Stomach (tissue), 9 donors: ENCODE results near the gene CDC42BPB. TPM values are rescaled to one million over a fixed set of nuclear protein-coding genes. Genes with fewer than 3 reads are reported as not detected.
"Not testable (repeated sequence)": the region's sequence is repeated elsewhere in the genome, so short reads cannot be mapped to it uniquely, and the experiment has no call there.

Experiments
- DNase-seq, 2 donors: peaks; one replicate each; pipeline versions ENCODE4 v3.0.0 to v3.0.0-alpha.2; 2013 to 2019
- H3K27ac ChIP-seq, 5 donors: fragments of 200-600 bp in 4 of 5; sonication (generic) in 4 of 5; one replicate each; pipeline ENCODE4 v1.5.1; 2013 to 2019; ENCODE audit warnings: mild to moderate bottlenecking in 1 of 5, moderate library complexity in 1 of 5
- H3K27me3 ChIP-seq, 3 donors: fragments of 200-600 bp; sonication (generic); one replicate each; pipeline ENCODE4 v1.5.1; 2017 to 2019; ENCODE audit warnings: mixed run types in 1 of 3
- H3K36me3 ChIP-seq, 4 donors: fragments of 200-600 bp; sonication (generic); 1 replicate in 3 of 4; 2 replicates in 1 of 4; pipeline ENCODE4 v1.5.1; 2016 to 2019
- H3K4me1 ChIP-seq, 4 donors: fragments of 200-600 bp; sonication (generic); one replicate each; pipeline ENCODE4 v1.5.1; 2016 to 2019
- H3K4me3 ChIP-seq, 4 donors: fragments of 200-600 bp; sonication (generic) in 3 of 4; one replicate each; pipeline ENCODE4 v1.5.1; 2016 to 2019; ENCODE audit warnings: mild to moderate bottlenecking in 1 of 4
- H3K9me3 ChIP-seq, 4 donors: fragments of 200-600 bp; sonication (generic); one replicate each; pipeline ENCODE4 v1.5.1; 2016 to 2019
- EP300 ChIP-seq: sonication (generic); formaldehyde crosslinking; IDR thresholded peaks from one replicate; pipeline ENCODE4 v1.6.1; 2017; ENCODE audit warnings: antibody characterized with exemption
- POLR2A ChIP-seq, 4 donors: fragments of 450-650 bp; IDR thresholded peaks; one replicate each; pipeline ENCODE4 v1.6.1; 2016; ENCODE audit warnings: antibody characterized with exemption in 4 of 4, control low read depth in 2 of 4, mild to moderate bottlenecking in 1 of 4, moderate library complexity in 1 of 4
- POLR2AphosphoS5 ChIP-seq, 3 donors: sonication (generic); formaldehyde crosslinking; IDR thresholded peaks; one replicate each; pipeline ENCODE4 v1.6.1; 2016; ENCODE audit warnings: antibody characterized with exemption in 3 of 3
- WGBS, 5 donors: extraction: QIAGEN DNeasy Blood & Tissue Kit in 3 of 5; methylation state at CpG; one replicate each; pipeline versions ENCODE4 v1.1.5 to v1.1.7; 2013 to 2018; 5-methylcytosine and 5-hydroxymethylcytosine counted together
- intact Hi-C: fragments of 100-400 bp; cut with DNase I; formaldehyde crosslinking; loops from one replicate; pipeline ENCODE4 v1.15.1; 2023; ENCODE audit warnings: low total_unique reads
- polyA plus RNA-seq, 3 donors: library from polyadenylated mRNA; stranded (reverse); fragments of 200-250 nt; gene quantifications; one replicate each; pipeline ENCODE4 v1.2.3, GENCODE V29; 2013
- total RNA-seq, 5 donors: library from RNA; depleted of rRNA; stranded (reverse); fragments of >200 nt; gene quantifications; one replicate each; pipeline versions ENCODE4 v1.1.0 to v1.2.3, GENCODE V29; 2014 to 2016
- TF ChIP-seq, protein P1 (sequence below), 7 experiments: fragments of 450-650 bp in 4 of 7; fragments of 200-600 bp in 3 of 7; sonication (generic) in 3 of 7; IDR thresholded peaks; one replicate each; pipeline ENCODE4 v1.5.1; 2016 to 2019; ENCODE audit warnings: antibody characterized with exemption in 7 of 7, control low read depth in 2 of 7, mild to moderate bottlenecking in 1 of 7
- donor health status: healthy with polysubstance abuse.
- donor health status: Bipolar disorder and iron deficiency.
- donor health status: healthy.

CDC42BPB gene
- total and polyA plus RNA-seq, 8 donors, result 16.3 to 400 (median 127) TPM

DNA sequence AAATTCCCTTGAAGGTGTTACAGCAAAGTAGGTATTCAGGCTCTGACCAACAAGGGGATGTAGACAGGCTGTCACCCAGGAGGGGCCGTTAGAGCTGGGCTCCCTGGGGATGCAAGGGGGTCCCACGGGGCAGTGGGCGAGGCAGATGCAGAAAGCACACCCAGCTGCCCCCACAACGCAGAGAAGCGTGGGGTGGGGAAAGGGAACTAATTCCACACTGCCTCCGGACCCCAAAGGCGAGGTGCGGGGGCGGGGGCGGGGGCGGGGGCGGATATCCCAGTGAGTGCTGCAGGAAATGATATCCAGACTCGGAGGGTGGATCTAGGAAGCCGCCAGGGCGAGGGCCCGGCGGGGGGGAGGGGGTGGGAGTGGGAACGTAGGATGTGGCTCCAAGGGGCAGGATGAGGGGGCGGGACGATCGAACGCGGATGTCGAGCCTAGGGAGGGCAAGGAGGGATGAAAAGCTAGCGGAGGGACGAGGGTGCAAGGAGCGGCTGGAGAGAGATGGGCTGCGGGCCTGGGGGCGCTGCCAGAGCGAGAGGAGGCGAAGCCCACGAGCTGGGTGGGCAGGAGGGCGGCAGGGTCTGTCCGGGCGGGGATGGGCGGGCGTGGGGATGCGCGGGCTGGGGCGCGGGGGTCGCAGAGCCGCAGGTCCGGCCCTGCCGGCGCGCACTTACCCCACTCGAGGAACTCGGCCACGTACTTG is 874 bp downstream of the CDC42BPB start:
- Histone ChIP-seq H3K9me3 (no peaks in the 10 kb centered on the region), H3K4me1 (peaks cover 29 to 69% (median 58%) of the 10 kb centered on the region in 4 donors), H3K27me3 (peaks cover 0 to 9% (median 0%) of the 10 kb centered on the region in 3 donors), H3K4me3 (peak overlapping the region; percentile 87 to 96 (median 95)), H3K27ac (peak overlapping the region; percentile 92 to 98 (median 96)), H3K36me3 (no peaks in the 10 kb centered on the region)
- intact Hi-C loops, result no loop called here
- WGBS, 5 donors, result 1 to 2% (median 1%) methylated on average over 38 to 50 of the region's 50 CpGs
- TF ChIP-seq POLR2AphosphoS5 (IDR thresholded peaks at IDR 0.05) (peak in 1 of 3 donors; percentile 29), EP300 (no peak), POLR2A (IDR thresholded peaks at IDR 0.05) (no peak)
- TF ChIP-seq, protein P1, sequence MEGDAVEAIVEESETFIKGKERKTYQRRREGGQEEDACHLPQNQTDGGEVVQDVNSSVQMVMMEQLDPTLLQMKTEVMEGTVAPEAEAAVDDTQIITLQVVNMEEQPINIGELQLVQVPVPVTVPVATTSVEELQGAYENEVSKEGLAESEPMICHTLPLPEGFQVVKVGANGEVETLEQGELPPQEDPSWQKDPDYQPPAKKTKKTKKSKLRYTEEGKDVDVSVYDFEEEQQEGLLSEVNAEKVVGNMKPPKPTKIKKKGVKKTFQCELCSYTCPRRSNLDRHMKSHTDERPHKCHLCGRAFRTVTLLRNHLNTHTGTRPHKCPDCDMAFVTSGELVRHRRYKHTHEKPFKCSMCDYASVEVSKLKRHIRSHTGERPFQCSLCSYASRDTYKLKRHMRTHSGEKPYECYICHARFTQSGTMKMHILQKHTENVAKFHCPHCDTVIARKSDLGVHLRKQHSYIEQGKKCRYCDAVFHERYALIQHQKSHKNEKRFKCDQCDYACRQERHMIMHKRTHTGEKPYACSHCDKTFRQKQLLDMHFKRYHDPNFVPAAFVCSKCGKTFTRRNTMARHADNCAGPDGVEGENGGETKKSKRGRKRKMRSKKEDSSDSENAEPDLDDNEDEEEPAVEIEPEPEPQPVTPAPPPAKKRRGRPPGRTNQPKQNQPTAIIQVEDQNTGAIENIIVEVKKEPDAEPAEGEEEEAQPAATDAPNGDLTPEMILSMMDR (IDR thresholded peaks at IDR 0.05), result no peak
- DNase-seq, result peak; percentile 55 to 89

DNA sequence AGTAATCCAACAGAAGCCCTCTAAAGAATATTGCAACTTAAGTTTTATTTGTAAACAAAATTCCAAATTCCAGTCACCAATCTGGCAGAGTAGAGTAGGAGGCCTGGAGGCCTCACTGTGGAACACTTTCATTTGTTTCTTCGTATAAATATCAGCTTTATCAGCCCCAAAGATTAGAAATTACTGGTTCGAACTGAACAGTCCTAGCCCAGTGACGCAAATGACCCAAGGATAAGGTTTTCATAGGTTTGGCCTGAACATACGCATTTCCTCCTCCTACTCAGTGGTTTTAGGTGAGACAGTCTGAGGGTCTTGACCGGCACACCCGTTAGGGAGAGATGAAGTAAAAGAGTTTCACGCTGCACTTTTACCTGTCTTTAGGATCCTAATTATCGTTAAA is 1.7 kb downstream of the CDC42BPB start:
- intact Hi-C loops, result no loop called here
- DNase-seq, result no peak
- H3K9me3 ChIP-seq, result no peaks in the 10 kb centered on the region
- H3K4me1 ChIP-seq, result peaks cover 35 to 77% (median 61%) of the 10 kb centered on the region in 4 donors
- H3K36me3 ChIP-seq, result no peaks in the 10 kb centered on the region
- H3K27ac ChIP-seq, result peak overlapping the region; percentile 42 to 96 (median 95)
- peaks cover 0 to 9% (median 0%) of the 10 kb centered on the region in 3 donors for H3K27me3 ChIP-seq
- 21 to 43% (median 36%) methylated on average over 8 of the region's 8 CpGs for WGBS, 5 donors
- TF ChIP-seq POLR2A (IDR thresholded peaks at IDR 0.05) (no peak), POLR2AphosphoS5 (IDR thresholded peaks at IDR 0.05) (peak in 1 of 3 donors; percentile 10)
- peak overlapping the region; percentile 87 to 96 (median 95) for H3K4me3 ChIP-seq

DNA sequence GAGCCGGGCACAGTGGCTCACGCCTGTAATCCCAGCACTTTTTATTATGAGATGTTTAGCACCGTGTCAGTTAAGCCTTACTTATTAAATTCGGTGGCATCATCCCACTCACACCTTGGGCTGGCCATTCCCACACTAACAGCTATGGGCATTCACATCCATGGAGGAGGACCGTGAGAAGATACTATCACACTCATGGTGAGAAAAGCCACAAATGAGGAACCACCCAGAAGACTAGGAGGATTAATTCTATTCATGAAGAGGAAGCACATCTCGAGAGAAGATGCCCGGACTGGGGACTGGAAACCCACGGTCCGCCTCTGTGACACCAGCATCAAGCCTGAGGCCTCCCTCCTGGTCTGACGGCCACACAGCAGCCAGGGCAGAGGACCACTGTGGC is 4.9 kb downstream of the CDC42BPB start:
- Histone ChIP-seq H3K4me1 (peaks cover 21 to 74% (median 49%) of the 10 kb centered on the region in 4 donors), H3K4me3 (no peak overlapping the region), H3K9me3 (no peaks in the 10 kb centered on the region), H3K27me3 (peaks cover 0 to 9% (median 0%) of the 10 kb centered on the region in 3 donors), H3K27ac (no peak overlapping the region), H3K36me3 (no peaks in the 10 kb centered on the region)
- no peak for TF ChIP-seq POLR2A (IDR thresholded peaks at IDR 0.05)
- TF ChIP-seq EP300, result no peak
- TF ChIP-seq, protein P1 (IDR thresholded peaks at IDR 0.05), result no peak
- no peak for TF ChIP-seq POLR2AphosphoS5 (IDR thresholded peaks at IDR 0.05)
- DNase-seq, result no peak
- 78 to 88% (median 79%) methylated on average over 10 of the region's 10 CpGs for WGBS, 5 donors
- intact Hi-C loops, result no loop called here

DNA sequence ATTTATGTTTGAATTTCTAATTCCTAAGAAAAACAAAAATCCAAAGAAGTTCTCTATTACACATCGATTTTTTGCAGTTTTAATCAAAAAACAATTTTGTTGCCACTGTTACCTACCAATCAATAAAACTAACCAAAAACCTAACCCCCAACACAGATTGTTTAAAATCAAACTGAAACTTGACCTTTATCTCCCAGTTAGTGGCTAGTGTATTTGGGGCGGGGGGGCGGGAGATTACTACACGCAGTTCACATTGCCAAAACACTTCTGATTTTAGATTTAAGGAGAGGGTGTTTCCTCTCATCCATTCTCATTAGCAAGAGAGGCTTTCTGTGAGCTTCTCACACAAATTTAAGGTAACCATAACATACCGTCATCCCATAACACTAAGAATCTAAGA is 6.4 kb downstream of the CDC42BPB start:
- TF ChIP-seq EP300 (no peak), POLR2A (IDR thresholded peaks at IDR 0.05) (no peak), POLR2AphosphoS5 (IDR thresholded peaks at IDR 0.05) (no peak)
- TF ChIP-seq, protein P1 (IDR thresholded peaks at IDR 0.05), result no peak
- peaks cover 0 to 6% (median 0%) of the 10 kb centered on the region in 4 donors for H3K36me3 ChIP-seq
- no peaks in the 10 kb centered on the region for H3K9me3 ChIP-seq
- 52 to 63% (median 59%) methylated on average over 5 of the region's 5 CpGs for WGBS, 5 donors
- H3K27me3 ChIP-seq, result no peaks in the 10 kb centered on the region
- intact Hi-C loops, result no loop called here
- peaks cover 26 to 82% (median 52%) of the 10 kb centered on the region in 4 donors for H3K4me1 ChIP-seq
- H3K27ac ChIP-seq, result no peak overlapping the region
- no peak for DNase-seq
- no peak overlapping the region for H3K4me3 ChIP-seq

DNA sequence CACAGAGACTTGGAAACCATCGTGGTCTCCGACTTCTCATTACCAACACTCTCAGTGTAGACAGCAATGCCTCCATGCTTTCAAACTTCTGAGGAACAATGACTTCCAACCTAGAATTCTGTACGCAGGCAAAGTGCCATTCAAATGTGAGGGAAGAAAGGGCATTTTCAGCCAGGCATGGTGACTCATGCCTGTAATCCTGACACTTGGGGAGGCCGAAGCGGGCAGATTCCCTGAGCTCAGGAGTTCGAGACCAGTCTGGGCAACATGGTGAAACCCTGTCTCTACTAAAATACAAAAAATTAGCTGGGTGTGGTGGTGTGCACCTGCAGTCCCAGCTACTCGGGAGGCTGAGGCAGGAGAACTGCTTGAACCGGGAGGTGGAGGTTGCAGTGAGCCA is 9.9 kb downstream of the CDC42BPB start:
- H3K4me3 ChIP-seq, DNase-seq, H3K27ac ChIP-seq, H3K9me3 ChIP-seq, intact Hi-C loops, H3K27me3 ChIP-seq: not testable (repeated sequence)
- peaks cover 19 to 78% (median 49%) of the 10 kb centered on the region in 4 donors for H3K4me1 ChIP-seq
- WGBS, 5 donors, result 88 to 97% (median 96%) methylated on average over 8 of the region's 8 CpGs
- H3K36me3 ChIP-seq, result peaks cover 0 to 12% (median 5%) of the 10 kb centered on the region in 4 donors
